Ishikawa (cell line): Measurements from ENCODE around the gene SCN2A.

Experiments
- CEBPB ChIP-seq: IDR thresholded peaks from 2 replicates; pipeline ENCODE4 v1.6.1; 2012
- CREB1 ChIP-seq: IDR thresholded peaks from 2 replicates; pipeline ENCODE4 v1.6.1; 2012; ENCODE audit warnings: low read depth
- EGR1 ChIP-seq: IDR thresholded peaks from 2 replicates; pipeline ENCODE4 v1.6.1; 2012
- EP300 ChIP-seq: IDR thresholded peaks from 2 replicates; pipeline ENCODE4 v1.6.1; 2012; ENCODE audit warnings: borderline replicate concordance
- FOXM1 ChIP-seq: IDR thresholded peaks from 2 replicates; pipeline ENCODE4 v1.6.1; 2012; ENCODE audit warnings: low read depth, borderline replicate concordance
- NFIC ChIP-seq: IDR thresholded peaks from 2 replicates; pipeline ENCODE4 v1.6.1; 2012
- RAD21 ChIP-seq: IDR thresholded peaks from 2 replicates; pipeline ENCODE4 v1.6.1; 2012; ENCODE audit warnings: low read depth
- TAF1 ChIP-seq: IDR thresholded peaks from 2 replicates; pipeline ENCODE4 v1.6.1; 2012; ENCODE audit warnings: low read depth, mild to moderate bottlenecking
- TCF12 ChIP-seq: IDR thresholded peaks from 2 replicates; pipeline ENCODE4 v1.6.1; 2012; ENCODE audit warnings: low read depth
- TEAD4 ChIP-seq: IDR thresholded peaks from 2 replicates; pipeline ENCODE4 v1.6.1; 2012
- YY1 ChIP-seq: IDR thresholded peaks from 2 replicates; pipeline ENCODE4 v1.6.1; 2012; ENCODE audit warnings: low read depth
- ZBTB7A ChIP-seq: IDR thresholded peaks from 2 replicates; pipeline ENCODE4 v1.6.1; 2012; ENCODE audit warnings: low read depth
- TF ChIP-seq, protein P1 (sequence below): IDR thresholded peaks from 2 replicates; pipeline ENCODE4 v1.6.1; 2012
- TF ChIP-seq, protein P2 (sequence below): IDR thresholded peaks from 2 replicates; pipeline ENCODE4 v1.6.1; 2012; ENCODE audit warnings: low read depth, mild to moderate bottlenecking
- TF ChIP-seq, protein P3 (sequence below): IDR thresholded peaks from 2 replicates; pipeline ENCODE4 v1.6.1; 2012

SCN2A gene

DNA sequence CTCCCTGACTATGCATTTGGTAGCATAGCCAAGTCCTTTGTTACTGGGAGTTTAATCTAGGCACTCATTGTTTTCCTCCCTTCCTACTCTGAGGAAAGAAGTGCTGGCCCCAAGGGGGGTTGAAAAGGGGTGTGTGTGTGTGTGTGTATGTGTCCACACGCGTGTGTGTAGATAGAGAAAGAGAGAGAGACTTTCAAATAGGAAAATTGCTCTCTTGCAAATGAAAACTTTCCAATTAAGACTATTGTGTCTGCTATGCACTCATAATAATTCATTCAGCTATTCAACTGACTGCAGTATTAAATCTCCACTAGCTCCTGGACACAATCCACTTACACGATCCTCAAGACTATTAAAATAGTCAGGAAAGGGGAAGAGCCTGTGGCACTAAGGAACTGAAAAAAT, 137.4 kb downstream of the SCN2A start:
- TF ChIP-seq FOXM1 (no peak), NFIC (no peak), CREB1 (no peak), EP300 (no peak), YY1 (no peak), CEBPB (no peak), EGR1 (no peak), ZBTB7A (no peak), TCF12 (no peak)
- TF ChIP-seq, protein P1, sequence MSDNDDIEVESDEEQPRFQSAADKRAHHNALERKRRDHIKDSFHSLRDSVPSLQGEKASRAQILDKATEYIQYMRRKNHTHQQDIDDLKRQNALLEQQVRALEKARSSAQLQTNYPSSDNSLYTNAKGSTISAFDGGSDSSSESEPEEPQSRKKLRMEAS = no peak
- TF ChIP-seq, protein P2, sequence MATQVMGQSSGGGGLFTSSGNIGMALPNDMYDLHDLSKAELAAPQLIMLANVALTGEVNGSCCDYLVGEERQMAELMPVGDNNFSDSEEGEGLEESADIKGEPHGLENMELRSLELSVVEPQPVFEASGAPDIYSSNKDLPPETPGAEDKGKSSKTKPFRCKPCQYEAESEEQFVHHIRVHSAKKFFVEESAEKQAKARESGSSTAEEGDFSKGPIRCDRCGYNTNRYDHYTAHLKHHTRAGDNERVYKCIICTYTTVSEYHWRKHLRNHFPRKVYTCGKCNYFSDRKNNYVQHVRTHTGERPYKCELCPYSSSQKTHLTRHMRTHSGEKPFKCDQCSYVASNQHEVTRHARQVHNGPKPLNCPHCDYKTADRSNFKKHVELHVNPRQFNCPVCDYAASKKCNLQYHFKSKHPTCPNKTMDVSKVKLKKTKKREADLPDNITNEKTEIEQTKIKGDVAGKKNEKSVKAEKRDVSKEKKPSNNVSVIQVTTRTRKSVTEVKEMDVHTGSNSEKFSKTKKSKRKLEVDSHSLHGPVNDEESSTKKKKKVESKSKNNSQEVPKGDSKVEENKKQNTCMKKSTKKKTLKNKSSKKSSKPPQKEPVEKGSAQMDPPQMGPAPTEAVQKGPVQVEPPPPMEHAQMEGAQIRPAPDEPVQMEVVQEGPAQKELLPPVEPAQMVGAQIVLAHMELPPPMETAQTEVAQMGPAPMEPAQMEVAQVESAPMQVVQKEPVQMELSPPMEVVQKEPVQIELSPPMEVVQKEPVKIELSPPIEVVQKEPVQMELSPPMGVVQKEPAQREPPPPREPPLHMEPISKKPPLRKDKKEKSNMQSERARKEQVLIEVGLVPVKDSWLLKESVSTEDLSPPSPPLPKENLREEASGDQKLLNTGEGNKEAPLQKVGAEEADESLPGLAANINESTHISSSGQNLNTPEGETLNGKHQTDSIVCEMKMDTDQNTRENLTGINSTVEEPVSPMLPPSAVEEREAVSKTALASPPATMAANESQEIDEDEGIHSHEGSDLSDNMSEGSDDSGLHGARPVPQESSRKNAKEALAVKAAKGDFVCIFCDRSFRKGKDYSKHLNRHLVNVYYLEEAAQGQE = no peak

DNA sequence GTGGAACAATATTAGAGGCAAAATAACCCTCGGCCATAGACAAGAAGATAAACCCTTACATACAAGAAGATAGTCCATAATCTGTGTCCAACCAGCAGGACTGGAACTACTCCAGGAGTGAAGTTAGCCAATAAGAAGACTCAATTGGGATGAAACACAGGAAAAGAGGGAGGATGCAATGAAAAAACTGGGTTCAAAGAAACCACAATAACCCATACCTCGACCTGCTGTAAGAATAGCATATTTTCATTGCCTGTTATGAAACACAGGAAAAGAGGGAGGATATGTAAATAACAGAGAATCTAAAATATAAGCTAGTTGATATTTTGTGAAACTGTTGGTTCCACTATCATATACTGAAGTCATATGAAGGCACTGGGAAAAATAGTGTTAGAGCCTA, 143.1 kb downstream of the SCN2A start:
- TF ChIP-seq, protein P2 = no peak
- no peak for TF ChIP-seq EGR1
- TF ChIP-seq TAF1 = no peak
- TF ChIP-seq EP300 = no peak
- no peak for TF ChIP-seq TCF12
- TF ChIP-seq CEBPB = no peak

DNA sequence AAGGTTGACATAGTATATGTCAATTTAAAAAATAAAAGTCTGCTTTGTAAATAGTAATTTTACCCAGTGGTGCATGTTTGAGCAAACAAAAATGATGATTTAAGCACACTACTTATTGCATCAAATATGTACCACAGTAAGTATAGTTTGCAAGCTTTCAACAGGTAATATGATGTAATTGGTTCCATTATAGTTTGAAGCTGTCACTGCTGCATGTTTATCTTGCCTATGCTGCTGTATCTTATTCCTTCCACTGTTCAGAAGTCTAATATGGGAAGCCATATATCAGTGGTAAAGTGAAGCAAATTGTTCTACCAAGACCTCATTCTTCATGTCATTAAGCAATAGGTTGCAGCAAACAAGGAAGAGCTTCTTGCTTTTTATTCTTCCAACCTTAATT, 151.7 kb downstream of the SCN2A start:
- TF ChIP-seq, protein P1 = no peak
- no peak for TF ChIP-seq CEBPB
- TF ChIP-seq YY1 = no peak
- TF ChIP-seq, protein P2 = no peak
- no peak for TF ChIP-seq ZBTB7A
- TF ChIP-seq EGR1 = no peak
- no peak for TF ChIP-seq FOXM1
- TF ChIP-seq RAD21 = no peak
- TF ChIP-seq TEAD4 = no peak
- no peak for TF ChIP-seq EP300

DNA sequence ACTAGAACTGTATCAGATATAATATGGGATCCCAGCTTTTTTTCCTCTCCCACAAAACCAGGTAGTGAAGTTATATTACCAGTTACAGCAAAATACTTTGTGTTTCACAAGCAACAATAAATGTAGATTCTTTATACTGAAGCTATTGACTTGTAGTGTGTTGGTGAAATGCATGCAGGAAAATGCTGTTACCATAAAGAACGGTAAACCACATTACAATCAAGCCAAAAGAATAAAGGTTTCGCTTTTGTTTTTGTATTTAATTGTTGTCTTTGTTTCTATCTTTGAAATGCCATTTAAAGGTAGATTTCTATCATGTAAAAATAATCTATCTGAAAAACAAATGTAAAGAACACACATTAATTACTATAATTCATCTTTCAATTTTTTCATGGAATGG, 152.6 kb downstream of the SCN2A start:
- TF ChIP-seq, protein P1 = no peak
- TF ChIP-seq TAF1 (no peak), ZBTB7A (no peak), CREB1 (no peak), YY1 (no peak), TCF12 (no peak), EP300 (no peak), FOXM1 (no peak), CEBPB (no peak), NFIC (no peak), EGR1 (no peak), RAD21 (no peak)
- TF ChIP-seq, protein P2 = no peak
- TF ChIP-seq, protein P3, sequence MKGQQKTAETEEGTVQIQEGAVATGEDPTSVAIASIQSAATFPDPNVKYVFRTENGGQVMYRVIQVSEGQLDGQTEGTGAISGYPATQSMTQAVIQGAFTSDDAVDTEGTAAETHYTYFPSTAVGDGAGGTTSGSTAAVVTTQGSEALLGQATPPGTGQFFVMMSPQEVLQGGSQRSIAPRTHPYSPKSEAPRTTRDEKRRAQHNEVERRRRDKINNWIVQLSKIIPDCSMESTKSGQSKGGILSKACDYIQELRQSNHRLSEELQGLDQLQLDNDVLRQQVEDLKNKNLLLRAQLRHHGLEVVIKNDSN = no peak
